ENCODE results near the gene YBEY. TPM values are rescaled to one million over a fixed set of nuclear protein-coding genes. Genes with fewer than 3 reads are reported as not detected.

The YBEY gene
- total RNA-seq, 4 donors from 2014 or later, result 5.4 to 12.7 (median 9.3) TPM

DNA sequence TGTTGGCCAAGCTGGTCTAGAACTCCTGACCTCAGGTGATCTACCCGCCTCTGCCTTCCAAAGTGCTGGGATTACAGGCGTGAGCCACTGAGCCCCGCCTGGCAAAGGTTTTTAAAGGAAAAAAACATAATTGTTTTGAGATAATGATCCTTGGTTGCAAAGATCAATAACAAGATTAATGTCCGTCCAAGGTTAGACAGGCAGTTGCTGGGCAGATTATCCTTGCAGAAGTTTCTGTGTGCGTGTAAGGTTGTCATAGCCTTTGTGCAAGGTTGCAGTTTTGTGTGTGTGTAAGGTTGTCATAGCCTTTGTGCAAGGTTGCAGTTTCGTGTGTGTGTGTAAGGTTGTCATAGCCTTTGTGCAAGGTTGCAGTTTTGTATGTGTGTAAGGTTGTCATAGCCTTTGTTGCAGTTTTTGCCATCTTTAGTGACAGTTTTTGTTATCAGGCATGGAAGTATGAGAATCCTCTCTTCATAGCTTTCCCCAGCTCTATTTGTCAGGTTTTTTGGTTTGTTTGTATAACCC lies 3.6 kb downstream of the YBEY start:
- ATAC-seq (ENCODE audit: low FRiP score) (no peak), DNase-seq (ENCODE audit: low spot score) (no peak)
- TF ChIP-seq CTCF (IDR thresholded peaks at IDR 0.05), result no peak

DNA sequence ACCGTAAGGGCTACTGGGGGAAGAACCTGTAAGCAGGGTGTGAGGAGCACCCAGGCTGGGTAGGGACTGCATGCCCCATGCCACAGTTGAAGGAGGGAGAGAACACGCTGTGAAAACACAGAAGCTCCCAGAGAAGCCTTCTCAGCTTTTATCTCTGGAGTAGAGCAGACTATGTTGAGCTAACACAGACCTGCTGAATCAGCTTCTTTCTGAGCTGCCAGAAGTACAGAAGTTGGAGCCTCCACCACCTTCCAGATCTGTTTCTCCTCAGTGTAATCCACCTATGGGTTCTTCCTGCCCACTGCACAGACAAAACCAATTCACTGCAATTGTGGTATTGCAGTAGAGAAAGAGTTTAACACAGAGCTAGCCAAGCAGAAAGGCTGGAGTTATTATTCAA lies 5.4 kb downstream of the YBEY start:
- DNase-seq (ENCODE audit: low spot score) (no peak), ATAC-seq (ENCODE audit: low FRiP score) (no peak)
- TF ChIP-seq CTCF (IDR thresholded peaks at IDR 0.05), result no peak

GRCh38 chr21:46294647-46295176 lies 8.6 kb downstream of the YBEY start:
- no peak for DNase-seq (ENCODE audit: low spot score)
- no peak for ATAC-seq (ENCODE audit: low FRiP score)
- TF ChIP-seq CTCF (IDR thresholded peaks at IDR 0.05), result no peak

- DNase-seq (ENCODE audit: low spot score) (no peak), ATAC-seq (ENCODE audit: low FRiP score) (no peak)
- TF ChIP-seq CTCF (IDR thresholded peaks at IDR 0.05), result no peak
Measured at GRCh38 chr21:46295177-46295770, 9.1 kb downstream of the YBEY start.

DNA sequence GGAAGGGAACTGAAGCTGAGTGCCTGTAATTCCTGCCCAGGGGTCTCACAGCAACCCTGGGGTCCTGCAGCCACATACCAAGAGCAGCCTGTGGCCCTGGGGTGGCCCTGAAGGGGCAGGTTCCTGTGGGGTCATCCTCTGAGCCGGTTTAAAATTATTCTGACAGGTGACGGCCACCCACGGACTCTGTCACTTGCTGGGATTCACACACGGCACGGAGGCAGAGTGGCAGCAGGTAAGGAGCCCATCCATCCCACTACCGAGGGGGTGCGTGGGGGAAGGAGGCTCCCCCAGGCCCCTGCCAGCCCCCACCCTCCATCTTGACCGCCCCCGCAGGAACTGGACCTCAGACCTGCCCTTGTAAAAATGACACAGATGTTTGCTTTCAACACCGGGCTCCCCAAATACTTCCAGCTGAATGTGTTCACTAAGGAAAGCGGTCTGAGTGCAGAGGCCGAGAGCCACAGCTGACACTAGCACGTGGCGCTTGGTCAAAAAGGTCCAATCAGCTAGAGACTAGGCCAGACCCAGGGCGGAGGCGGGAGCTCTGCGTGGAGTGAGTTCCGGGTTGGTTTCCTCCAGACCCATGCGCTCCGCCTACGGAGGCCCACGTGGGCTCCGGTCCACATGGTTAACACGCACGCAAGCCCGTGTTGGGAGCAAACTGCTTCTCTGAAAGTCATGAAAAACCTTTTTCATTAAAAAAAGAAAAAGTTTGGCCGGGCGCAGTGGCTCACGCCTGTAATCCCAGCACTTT lies 10.0 kb downstream of the YBEY start:
- TF ChIP-seq CTCF (IDR thresholded peaks at IDR 0.05), result no peak
- ATAC-seq (ENCODE audit: low FRiP score) (peak; percentile 65), DNase-seq (ENCODE audit: low spot score) (peak; percentile 38)

GRCh38 chr21:46297338-46298271 lies 11.5 kb downstream of the YBEY start:
- TF ChIP-seq CTCF (IDR thresholded peaks at IDR 0.05), result no peak
- ATAC-seq (ENCODE audit: low FRiP score), result peak; percentile 24
- DNase-seq (ENCODE audit: low spot score), result no peak
